GM19395 (cell line): ENCODE data around the gene PLCG2.
"Not testable (repeated sequence)": the region's sequence is repeated elsewhere in the genome, so short reads cannot be mapped to it uniquely, and the experiment has no call there.

Source experiments
- ATAC-seq: cut with Tn5 transposase; IDR thresholded peaks from one replicate; pipeline ENCODE4 v1.9.1; 2021; ENCODE audit warnings: mild to moderate bottlenecking, moderate library complexity; ENCODE audit not compliant: unreplicated experiment

The PLCG2 gene

DNA sequence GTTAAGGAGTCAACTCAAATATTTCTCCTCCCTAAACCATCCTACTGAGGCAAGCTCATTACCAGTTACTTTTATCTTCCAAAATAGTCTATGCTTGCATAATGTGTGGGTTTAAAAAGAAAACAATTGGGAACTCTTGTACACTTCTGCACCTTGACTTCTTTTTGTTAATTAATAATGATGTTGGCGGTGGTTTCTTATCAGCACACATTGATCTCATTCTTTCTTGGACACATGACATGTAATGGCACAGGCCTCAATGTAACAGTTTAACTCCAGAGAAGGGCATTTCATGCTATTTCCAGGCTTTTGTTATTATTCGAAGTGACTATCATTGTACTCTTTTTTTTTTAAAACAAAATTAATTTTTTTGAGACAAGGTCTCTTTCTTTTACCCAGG, 7.8 kb downstream of the PLCG2 start:
- ATAC-seq: no peak

DNA sequence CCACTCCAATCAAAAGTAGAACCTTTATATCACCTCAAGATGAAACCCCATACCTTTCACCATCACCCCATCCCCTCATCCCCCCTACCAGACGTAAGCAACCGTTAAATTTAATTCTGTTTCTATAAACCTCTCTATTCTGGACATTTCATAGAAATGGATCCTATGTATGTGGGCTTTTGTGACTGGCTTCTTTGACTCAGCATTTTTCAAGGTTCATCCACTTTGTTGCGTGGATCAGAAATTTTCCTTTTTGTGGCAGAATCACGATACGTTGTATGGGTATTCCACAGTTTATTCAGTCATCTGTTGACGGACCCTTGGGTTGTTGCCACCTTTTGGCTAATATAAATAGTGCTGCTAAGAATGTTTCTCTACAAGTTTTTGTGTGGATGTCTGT, 8.6 kb downstream of the PLCG2 start:
- no peak for ATAC-seq

DNA sequence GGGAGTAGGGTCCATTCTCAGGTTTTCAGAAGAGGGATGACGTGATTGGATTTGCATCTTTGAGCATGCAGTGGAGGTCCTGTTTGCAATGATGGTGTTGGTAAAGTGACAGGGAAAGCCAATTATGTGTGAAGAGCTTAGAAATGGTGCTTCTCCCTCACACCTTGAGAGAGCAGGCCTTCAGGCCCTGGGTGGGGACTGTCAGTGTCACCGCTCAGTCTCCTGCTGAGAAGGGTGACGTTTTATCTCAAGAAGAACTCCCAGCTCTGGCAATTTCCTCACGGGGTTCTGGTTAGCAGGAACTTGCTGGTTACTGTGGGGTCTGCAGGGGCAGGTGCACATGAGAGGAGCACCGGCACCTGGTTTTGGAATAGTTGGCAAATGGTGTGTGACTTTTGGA, 11.2 kb downstream of the PLCG2 start:
- ATAC-seq: no peak

GRCh38 chr16:81790830-81791435, 11.8 kb downstream of the PLCG2 start:
- ATAC-seq: no peak

DNA sequence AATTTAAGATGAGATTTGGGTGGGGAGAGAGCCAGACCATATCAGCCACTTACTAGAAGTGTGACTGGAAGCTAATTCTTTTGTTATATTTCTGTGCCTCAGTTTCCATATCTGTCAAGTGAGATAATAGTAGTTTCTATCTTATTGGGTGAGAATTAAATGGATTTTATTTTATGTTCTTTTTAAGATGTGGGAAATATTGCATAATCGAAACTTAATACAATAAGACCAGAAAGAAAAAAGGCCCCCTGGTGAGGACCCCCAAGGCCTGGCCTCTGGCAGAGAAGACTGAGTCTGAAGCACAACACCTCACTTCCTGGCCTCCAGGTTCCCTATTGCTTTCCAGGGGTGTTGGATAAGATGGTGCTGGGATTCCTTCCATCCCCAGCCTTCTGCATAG, 13.7 kb downstream of the PLCG2 start:
- ATAC-seq: no peak

DNA sequence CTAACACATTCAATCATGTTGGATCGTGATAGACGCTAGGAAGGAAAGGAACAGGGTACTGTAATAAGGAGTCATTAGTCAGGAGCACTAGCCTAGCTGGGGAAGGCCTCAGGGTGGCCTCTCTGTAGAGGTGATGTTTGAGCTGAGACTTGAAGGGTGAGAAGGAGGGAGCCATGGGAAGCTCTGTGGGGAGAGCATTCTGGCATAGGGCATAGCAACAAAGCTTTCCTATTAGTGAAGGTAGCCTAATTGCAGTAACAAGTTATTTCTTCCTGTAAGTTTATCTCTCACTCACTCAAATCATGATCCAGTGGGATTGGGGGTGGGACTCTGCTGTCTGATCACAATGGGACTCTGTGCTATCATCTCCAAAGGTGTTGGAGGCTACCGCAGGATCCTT, 16.1 kb downstream of the PLCG2 start:
- ATAC-seq: no peak

- ATAC-seq: no peak
Measured at GRCh38 chr16:81796035-81796434, 16.9 kb downstream of the PLCG2 start.

GRCh38 chr16:81796583-81797346, 17.7 kb downstream of the PLCG2 start:
- ATAC-seq: no peak

- ATAC-seq: peak; percentile 53
Measured at GRCh38 chr16:81797443-81797842, 18.4 kb downstream of the PLCG2 start.

DNA sequence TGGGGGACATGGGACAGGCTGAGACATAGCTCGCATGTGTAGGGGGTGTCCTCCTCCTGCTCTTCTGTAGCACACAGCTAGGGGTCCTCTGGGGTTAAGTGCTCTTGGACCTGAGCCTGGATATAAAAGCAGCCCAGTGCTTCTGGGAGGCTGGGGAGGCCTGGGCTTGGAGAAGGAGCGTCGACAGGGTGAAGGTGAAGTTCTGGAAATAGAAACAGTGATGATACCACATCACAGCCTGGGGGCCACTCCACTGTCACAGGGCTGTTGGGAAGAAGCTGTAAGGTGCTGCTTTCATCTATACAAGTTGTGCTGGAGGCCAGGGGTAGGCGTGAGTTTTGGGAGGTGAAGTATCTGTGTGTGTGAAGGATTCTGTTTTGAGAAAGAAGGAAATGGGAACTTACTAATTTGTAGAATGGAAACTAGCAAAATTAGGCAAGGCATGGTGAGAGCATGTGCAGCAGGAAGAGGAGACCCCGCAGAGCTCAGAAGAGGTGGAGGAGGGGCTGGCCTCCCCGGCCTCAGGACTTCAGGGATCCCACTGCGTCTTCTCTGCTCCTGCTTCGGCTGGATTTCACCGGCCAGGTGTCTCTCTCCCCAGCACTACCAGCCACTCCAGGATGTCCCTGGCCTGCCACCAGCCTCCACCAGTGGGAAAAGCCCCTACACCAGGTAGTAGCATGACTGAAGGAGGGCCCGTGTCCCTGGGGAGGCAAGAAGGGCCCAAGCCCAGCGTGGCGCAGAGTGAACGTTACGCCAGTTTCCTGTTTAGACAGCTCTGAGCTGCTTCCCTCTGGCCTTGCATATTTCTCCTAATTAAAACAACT, 19.4 kb downstream of the PLCG2 start:
- peak; percentile 58 for ATAC-seq

- no peak for ATAC-seq
Measured at GRCh38 chr16:81799138-81799504, 20.0 kb downstream of the PLCG2 start.

DNA sequence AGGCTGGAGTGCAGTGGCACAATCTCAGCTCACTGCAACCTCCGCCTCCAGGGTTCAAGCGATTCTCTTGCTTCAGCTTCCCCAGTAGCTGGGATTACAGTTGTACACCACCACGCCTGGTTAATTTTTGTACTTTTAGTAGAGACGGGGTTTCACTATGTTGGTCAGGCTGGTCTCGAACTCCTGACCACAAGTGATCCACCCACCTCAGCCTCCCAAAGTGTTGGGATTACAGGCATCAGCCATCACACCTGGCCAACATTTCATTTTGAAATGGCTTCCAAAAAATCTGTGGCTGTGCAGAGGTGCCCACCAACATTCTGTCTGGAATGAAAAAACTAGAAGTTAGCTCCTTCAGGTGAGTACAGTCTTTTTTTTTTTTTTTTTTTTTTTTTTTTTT, 22.6 kb downstream of the PLCG2 start:
- not testable (repeated sequence) for ATAC-seq

DNA sequence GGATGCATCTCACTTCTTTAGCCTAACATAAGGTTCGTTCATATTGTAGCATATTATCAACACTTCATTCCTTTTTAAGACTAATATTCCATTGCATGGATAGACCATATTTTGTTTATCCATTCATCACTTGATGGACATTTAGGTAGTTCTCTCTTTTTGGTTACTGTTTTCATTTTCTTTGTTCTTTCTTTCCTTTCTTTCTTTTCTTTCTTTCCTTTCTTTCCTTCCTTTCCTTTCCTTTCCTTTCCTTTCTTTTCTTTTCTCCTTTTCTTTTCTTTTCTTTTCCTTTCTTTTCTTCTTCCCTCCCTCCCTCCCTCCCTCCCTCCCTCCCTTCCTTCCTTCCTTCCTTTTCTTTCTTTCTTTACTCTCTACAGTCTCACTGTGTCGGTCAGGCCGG, 24.2 kb downstream of the PLCG2 start:
- ATAC-seq: no peak

- ATAC-seq: no peak
Measured at GRCh38 chr16:81804134-81804610, 25.1 kb downstream of the PLCG2 start.

DNA sequence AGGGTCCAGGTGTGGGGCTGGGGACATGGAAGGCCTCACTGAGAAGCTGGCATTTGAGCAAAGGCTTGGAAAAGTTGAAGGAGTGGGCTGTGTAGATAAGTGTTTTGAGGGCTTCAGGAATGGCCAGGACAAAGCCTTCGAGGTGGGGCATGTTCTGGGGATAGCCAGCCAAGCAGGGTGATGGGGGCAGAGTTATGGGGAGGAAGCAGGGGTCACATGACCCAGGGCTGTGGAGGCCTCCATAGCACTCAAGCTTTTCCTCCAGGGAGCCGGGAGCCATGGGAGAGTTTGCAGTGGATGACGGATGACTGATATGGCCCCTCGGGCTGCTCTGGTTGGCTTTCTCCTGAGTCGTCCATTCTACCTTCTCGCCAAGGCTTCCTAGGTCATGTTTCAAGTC, 27.6 kb downstream of the PLCG2 start:
- no peak for ATAC-seq

- no peak for ATAC-seq
Measured at GRCh38 chr16:81807767-81808358, 28.8 kb downstream of the PLCG2 start.

DNA sequence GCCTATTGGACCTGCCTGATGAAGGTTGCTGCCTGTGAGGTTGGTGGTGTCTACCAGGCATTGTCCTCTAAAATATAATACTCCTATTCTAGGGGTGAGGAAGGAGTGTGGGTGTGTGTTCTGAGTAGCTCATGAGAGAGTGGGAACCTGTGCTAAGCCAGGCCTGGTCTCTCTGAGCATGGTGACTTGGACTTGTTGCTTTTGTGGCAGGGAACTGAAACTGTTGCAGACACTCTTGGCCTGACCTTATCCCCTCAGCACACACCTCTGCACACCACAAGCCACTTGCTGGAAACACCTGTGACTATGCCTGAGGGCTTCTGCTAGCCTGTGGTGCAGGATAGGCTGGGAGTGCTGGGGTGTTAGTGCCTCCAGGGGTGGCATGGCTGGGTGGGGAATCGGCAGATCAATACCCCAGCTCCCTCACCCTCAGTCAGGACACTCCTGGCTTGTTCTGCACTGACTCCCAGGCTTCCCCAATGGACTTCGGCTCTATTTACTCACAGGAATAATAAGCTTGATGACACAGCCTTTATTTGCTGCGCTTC, 29.9 kb downstream of the PLCG2 start:
- peak; percentile 73 for ATAC-seq

DNA sequence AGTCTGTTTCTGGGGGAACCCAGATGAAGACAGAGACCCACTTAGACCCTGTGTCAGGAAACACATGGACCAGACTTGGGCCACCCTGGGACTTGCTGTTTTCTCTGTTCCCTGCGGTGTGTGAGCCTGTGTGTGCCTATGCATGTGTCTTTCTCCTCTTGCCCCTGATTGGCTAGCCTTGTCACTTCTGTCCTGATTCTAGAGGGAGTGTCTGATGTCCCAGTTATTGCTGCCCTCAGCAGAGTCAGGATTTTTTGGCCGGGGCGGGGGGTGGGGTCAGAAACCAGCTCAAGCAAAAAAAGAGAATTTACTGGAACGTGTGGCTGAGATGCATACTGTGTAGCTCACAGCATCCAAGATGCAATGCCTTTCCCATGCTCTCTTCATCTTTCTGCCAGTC, 30.5 kb downstream of the PLCG2 start:
- no peak for ATAC-seq

DNA sequence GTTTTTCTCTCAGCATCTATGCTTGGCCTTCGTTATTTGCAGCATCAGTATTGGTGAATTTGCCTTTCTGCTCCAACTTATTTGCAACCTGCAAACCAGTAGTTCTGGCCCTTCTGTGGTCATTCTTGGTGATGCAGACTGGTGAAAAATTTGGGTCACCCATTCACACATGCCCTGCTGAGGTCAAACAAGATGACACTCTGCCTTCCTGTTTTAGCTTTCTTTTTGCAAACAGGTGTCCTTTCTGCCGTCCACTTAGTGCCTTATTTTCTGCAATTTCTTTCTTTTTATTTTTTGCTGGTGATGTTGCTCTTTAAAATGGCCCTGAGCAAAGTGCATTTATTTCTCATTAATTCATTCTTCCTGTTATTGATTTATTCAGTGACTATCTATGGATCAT, 31.3 kb downstream of the PLCG2 start:
- no peak for ATAC-seq

GRCh38 chr16:81810894-81811538, 31.9 kb downstream of the PLCG2 start:
- peak; percentile 39 for ATAC-seq

DNA sequence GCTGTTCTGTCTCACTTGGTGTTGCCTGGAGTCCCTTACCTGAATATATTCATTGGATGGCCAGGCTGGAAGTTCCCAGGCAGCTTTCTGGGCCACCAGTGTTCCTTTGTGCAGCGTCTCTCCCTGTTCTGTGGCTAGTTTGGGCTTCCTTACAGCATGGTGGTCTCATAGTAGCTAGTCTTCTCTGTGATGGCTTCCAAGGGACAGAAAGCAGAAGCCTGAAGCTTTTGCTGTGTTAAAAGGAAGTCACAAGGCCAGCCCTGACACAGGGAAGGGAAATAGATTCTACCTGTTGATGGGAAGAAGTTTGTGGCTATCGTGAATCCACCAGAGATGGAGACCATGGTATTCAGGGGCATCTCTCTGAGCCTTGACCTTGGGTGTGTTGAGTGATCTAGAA, 34.6 kb downstream of the PLCG2 start:
- ATAC-seq: no peak
